Myocyte (in vitro differentiated cells): Measurements from ENCODE around the gene CNTN4. TPM values are rescaled to one million over a fixed set of nuclear protein-coding genes. Genes with fewer than 3 reads are reported as not detected.

ENCODE experiments used
- DNase-seq: peaks from one replicate; pipeline ENCODE4 v3.0.0-alpha.2; 2012; ENCODE audit warnings: low read depth
- total RNA-seq: library from RNA; depleted of rRNA; stranded (reverse); fragments of >200 nt; gene quantifications from 2 replicates; pipeline ENCODE4 v1.2.3, GENCODE V29; 2014

CNTN4 gene
- total RNA-seq, 1 donor from 2014 or later: not detected

DNA sequence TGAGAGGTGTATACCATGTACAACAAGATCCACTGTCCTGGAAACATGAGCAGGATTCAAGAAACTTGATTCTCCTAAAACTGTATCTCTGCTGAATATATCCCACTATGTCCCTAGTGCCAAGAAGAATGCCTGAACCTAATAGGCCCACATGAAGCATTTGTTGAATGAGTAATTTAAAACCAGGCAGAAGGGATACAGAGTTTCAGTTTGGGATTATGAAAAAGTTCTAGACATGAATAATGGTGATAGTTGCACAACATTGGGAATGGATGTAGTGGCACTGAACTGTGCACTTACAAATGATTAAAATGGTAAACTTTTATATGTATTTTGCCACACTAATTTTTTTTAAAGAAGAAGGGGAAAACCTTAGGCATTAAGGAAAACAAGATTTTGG, 750.4 kb downstream of the CNTN4 start:
- no peak for DNase-seq

GRCh38 chr3:2850701-2851100, 752.0 kb downstream of the CNTN4 start:
- DNase-seq: no peak

DNA sequence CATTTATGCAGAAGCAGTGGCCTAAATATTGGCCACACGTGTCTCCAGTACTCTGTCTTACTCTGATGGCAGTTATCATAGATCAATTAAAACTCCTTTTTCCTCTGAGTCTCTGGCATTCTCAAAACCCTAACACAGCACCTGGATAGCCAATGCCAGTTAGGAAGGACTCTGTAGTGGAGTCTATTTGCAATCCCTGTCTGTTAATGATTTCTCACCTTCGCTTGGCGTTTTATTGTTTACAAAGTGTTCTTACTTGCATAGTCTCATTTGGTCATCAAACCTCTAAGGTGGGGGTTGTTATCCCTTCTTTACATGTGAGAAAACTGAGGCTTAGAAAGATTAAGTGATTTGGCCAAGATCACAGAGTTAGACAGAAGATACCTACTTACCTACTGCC, 752.7 kb downstream of the CNTN4 start:
- no peak for DNase-seq

GRCh38 chr3:2851835-2852234, 753.2 kb downstream of the CNTN4 start:
- DNase-seq: no peak

GRCh38 chr3:2853651-2854050, 755.0 kb downstream of the CNTN4 start:
- DNase-seq: no peak

- no peak for DNase-seq
These were observed 757.8 kb downstream of the CNTN4 start for GRCh38 chr3:2856138-2857133.

DNA sequence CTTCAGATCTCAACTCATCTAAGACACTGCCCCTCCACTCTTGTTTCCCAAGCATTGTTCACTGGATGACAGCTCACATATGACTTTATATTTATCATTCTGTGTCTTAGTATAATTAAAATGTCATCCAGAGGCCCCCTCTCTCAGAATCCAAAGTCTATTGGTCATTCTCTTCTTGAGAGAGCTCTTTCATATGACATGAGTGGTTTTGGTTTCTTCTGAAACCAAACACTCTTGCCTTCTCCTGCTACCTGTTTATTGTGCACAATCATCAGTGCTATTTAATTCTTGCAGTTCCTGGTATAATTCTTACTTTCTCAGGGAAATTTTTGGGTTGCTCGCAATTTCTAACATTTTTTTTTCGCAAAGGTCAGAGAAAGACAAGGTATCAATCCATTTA, 762.0 kb downstream of the CNTN4 start:
- DNase-seq: no peak

DNA sequence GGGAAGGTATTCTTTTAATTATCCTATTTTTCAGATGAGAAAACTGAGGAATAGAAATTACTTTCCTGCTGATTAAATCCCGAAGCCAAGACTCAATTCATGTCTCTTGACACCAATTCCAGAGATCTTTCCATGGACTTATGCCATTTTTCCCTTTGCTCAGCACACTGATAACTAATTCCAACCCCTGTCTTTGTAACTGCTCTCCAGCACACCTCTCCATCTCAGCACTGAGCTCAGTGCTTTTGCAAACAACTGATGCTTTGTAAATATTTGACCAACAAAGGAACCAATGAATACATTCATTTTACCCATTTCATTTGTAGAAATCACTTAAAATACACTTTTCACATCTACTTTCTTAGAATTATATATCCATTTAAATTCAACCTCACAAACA, 762.5 kb downstream of the CNTN4 start:
- no peak for DNase-seq

DNA sequence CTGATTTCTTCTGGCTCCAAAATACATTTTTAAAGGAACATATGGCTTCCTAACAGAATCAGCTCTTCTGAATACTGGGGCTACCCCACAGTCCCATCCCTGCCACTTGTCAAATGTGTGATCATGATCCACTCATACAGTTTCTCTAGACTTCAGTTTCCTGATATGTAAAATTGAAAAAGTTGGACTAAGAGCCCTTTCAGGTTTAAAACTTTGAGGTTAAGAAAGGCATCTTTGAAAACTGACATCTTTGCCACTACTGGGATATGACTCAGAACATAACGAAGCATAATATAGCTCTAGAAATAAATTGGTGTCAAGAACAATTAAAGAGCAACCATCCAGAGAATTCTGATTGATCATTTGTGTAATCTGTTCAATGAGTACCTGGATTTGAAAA, 763.3 kb downstream of the CNTN4 start:
- no peak for DNase-seq

DNA sequence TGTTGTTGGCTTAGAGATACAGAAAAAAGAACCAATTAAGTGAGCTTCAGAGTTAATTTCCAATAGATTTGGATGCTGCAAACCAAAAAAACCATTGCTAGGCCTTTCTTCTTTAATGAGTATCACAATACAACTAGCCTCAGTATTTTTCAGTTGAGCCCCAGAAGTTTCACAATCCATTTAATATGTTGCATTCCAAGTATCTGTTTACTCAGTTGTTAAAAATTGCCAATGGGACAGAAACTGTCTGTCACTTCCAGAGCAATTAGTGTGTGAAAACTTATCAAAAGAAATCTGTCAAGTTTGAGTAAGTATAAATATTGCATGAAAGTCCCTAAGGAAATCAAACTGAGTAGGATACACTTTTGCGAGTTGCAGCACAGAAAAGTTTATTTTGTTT, 763.7 kb downstream of the CNTN4 start:
- no peak for DNase-seq

DNA sequence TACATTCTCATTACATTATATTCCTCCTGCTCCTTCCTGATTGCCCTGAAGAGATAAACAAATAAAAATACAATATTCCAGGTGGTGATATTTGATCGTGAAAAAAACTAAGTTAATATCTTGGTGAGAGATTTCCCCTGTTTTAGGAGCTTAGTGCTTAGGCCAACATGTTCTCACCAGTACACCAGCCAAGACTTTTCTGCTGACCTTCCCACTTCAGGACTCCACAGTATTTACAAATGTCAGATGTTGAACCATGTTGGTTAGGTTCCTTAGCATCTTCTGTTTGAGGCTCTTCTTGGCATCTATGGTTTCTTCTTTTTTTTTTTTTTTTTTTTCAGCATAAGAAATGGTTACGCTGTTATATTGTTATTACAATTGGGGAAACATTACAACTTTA, 764.5 kb downstream of the CNTN4 start:
- DNase-seq: no peak

- no peak for DNase-seq
These were observed 771.2 kb downstream of the CNTN4 start for GRCh38 chr3:2869905-2870304.

DNA sequence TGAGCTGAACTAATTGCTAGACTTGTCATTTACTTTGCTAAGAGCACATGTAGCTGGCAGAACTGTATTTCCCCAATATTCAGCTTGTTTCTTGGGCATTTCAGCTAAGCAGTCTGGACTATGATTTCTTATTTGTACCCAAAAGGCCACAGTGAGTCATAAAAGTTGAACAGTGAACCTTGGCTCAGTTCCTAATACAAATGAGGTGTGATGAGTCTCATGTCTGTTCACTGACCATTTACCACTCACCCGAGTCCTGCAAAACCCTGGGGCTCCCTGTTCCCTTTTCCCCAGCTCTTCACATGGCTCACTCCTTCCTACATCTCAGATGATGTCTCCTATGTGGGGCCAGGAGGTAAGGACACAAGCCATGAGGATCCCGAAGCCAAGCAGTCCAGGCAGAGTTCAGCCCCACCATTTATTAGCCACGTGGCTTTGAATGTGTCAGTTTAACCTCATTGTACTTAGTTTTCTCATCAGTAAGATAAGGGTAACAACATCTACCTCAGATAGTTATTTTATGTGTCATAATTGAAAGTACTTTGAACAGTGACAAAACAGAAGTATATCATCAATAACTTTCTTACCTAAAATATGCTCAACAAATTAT, 772.2 kb downstream of the CNTN4 start:
- DNase-seq: no peak

- no peak for DNase-seq
These were observed 774.2 kb downstream of the CNTN4 start for GRCh38 chr3:2872884-2873283.

- no peak for DNase-seq
These were observed 775.3 kb downstream of the CNTN4 start for GRCh38 chr3:2873986-2874385.

DNA sequence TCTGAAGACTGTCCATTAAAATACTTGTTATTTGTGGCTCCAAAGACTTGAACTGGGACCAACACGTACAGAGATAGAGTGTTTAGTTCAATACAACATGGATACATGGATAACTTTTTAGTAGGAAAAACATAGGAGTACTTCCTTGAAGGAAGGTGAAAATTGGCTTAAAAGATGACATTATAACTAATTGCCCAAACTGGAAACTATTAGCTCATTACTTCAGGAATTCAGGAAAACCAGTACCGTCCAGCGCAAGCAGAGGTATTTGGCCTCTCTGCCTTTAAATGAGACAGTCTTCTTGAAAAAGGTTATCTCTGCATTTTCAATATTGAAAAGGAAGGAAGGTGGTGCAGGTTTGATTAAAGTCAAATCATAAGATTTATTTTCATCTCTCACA, 777.0 kb downstream of the CNTN4 start:
- DNase-seq: no peak

GRCh38 chr3:2876362-2876761, 777.7 kb downstream of the CNTN4 start:
- no peak for DNase-seq

GRCh38 chr3:2879023-2879422, 780.4 kb downstream of the CNTN4 start:
- no peak for DNase-seq

GRCh38 chr3:2879587-2879986, 780.9 kb downstream of the CNTN4 start:
- DNase-seq: no peak

DNA sequence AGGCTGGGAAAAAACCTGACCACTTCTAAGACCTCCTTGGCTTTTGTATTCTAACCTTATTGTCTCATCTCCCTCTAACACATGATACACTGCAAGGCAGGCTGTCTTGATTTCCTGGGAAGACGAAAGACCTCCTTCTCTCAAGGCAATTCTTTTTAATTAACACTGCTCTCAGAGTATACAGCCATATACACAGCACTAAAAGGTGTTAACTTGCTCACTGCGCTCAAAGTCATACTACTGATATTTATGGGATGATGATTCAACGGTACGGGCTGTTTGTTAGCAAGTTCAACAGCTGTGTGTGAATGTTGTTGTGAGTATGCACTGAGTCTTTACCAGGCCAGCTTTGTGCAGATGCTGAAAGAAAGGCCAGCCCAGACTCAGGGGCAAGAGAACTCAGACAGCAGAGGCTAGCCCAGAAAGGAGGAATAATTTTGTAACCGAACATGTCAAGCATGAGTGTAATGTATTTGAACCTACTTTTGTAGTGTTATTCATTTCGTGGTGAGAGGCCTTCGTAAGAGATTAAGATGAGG, 781.6 kb downstream of the CNTN4 start:
- no peak for DNase-seq

DNA sequence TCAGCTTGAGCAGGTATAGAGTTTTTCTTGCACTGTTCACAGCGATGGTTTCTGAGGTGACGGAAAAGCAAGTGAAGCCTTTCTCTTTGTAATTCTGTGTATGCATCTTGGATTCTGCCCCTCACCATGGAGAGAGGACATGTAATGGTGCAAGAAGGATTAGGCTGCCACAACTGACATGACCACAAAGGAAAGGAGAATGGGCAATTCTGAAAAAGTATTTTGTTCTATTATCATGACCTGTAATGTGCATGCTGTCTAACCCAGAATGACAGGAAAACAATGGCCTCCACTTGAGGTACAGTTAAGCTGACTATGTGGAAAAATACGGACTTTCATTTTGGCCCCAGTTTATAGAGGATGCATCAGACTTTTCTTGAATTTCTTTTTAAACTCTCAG, 784.6 kb downstream of the CNTN4 start:
- no peak for DNase-seq

DNA sequence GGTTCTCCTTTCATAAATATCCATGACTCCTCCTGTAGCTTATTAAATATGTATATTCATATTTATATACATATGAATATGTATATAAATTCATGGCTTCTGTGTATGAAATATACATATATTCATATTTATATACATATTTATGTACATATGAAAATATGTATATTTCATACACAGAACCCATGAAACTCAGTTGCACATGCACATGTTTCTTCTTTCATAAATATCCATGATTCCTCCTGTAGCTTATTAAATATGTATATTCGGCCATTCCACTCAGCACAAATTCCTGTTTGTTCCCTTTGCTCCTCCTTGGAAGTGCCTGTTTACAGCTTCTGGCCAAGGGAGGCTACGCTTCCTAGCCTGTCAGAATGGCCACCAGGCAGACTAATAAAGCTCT, 789.9 kb downstream of the CNTN4 start:
- DNase-seq: no peak
